ENCODE results near the gene NRF1. TPM values are rescaled to one million over a fixed set of nuclear protein-coding genes. Genes with fewer than 3 reads are reported as not detected.

NRF1 gene
- total and polyA plus RNA-seq, 2 of the 13 experiments (the other 11 are each of a cell fraction or from before 2014, with no cell fraction given), result 9.3 to 10.1 TPM

- TF ChIP-seq TAF15 (IDR thresholded peaks at IDR 0.05; ENCODE audit: low read depth, low read length, poor library complexity, severe bottlenecking) (no peak), FOXC1 (CRISPR knock-in tag; IDR thresholded peaks at IDR 0.05; ENCODE audit: borderline replicate concordance) (no peak)
These were observed 39.3 kb upstream of the NRF1 start (continued) for GRCh38 chr7:129572205-129572604.

- ATAC-seq (no peak), FAIRE-seq (no peak), DNase-seq (ENCODE audit: low spot score) (no peak)
- Histone ChIP-seq H4K20me1 (ENCODE audit: insufficient read depth, low read length) (no peaks in the 10 kb centered on the region), H3K9me3 (ENCODE audit: low read length) (peaks cover 9% of the 10 kb centered on the region), H3K79me2 (ENCODE audit: insufficient read depth, low read length) (no peaks in the 10 kb centered on the region), H3K4me2 (ENCODE audit: low read depth, low read length) (no peak overlapping the region), H3K27ac (ENCODE audit: extremely low read length, insufficient read depth, low read length) (no peak overlapping the region), H3K4me3 (replicated peaks in 1 of 3; ENCODE audit: insufficient read depth in 1 of 3, low read depth in 2 of 3, low read length in 3 of 3) (no peak overlapping the region), H3K36me3 (replicated peaks in 1 of 2; ENCODE audit: control insufficient read depth in 1 of 2, insufficient read depth in 2 of 2, low read length in 2 of 2) (no peaks in the 10 kb centered on the region), H3K9ac (ENCODE audit: insufficient read depth, low read depth, low read length) (no peak overlapping the region), H2AFZ (ENCODE audit: low read length) (no peak overlapping the region), H3K4me1 (ENCODE audit: insufficient read depth, low read length) (peaks cover 12% of the 10 kb centered on the region), H3K27me3 (ENCODE audit: control insufficient read depth in 1 of 2, insufficient read depth in 2 of 2, low read length in 2 of 2) (no peaks in the 10 kb centered on the region; a peak in 1 of 5 replicates)
- in situ Hi-C loops (cut with HindIII; ENCODE audit: extremely low pct_ligation_motif_present, low pct_unique_long_range_greater_than_20kb), result no loop called here
- intact Hi-C loops (cut with micrococcal nuclease; ENCODE audit: unreplicated experiment), result no loop called here
- CTCF ChIA-PET (ENCODE audit: low intra/inter-chr PET ratio, low total read pairs), result no interaction called here
- no TSS peak for BruUV-seq (replicated peaks)
- POLR2A ChIA-PET, result no interaction called here
- 13% methylated on average over 3 of the region's 3 CpGs for WGBS (ENCODE audit: low lambda C conversion rate)
- TF ChIP-seq XBP1 (CRISPR knock-in tag; IDR thresholded peaks at IDR 0.05) (no peak), TEAD2 (CRISPR knock-in tag; IDR thresholded peaks at IDR 0.05) (no peak), POLR2AphosphoS2 (IDR thresholded peaks at IDR 0.05; ENCODE audit: low read depth, low read length) (no peak), ARID5B (CRISPR knock-in tag; IDR thresholded peaks at IDR 0.05) (no peak), NCOR1 (IDR thresholded peaks at IDR 0.05; ENCODE audit: borderline replicate concordance, low read length) (no peak), NFKBIZ (CRISPR knock-in tag; IDR thresholded peaks at IDR 0.05) (no peak), ZNF232 (CRISPR knock-in tag; IDR thresholded peaks at IDR 0.05; ENCODE audit: borderline replicate concordance) (no peak), HOXA9 (CRISPR knock-in tag; IDR thresholded peaks at IDR 0.05; ENCODE audit: borderline replicate concordance) (no peak), MXI1 (IDR thresholded peaks at IDR 0.05; ENCODE audit: borderline replicate concordance, low read depth, low read length) (no peak), FOXA1 (IDR thresholded peaks at IDR 0.05) (no peak), FOXA1 (CRISPR knock-in tag; IDR thresholded peaks at IDR 0.05) (no peak), ZNF639 (CRISPR knock-in tag; conservative IDR thresholded peaks at IDR 0.05) (no peak), NR0B2 (CRISPR knock-in tag; IDR thresholded peaks at IDR 0.05) (no peak), ZNF589 (CRISPR knock-in tag; conservative IDR thresholded peaks at IDR 0.05) (no peak), GMEB1 (CRISPR knock-in tag; IDR thresholded peaks at IDR 0.05; ENCODE audit: borderline replicate concordance) (no peak)
These were observed 37.0 kb upstream of the NRF1 start for GRCh38 chr7:129574487-129574886.
